HG02852 (cell line): ENCODE results near the gene LCP1.
"Not testable (repeated sequence)": the region's sequence is repeated elsewhere in the genome, so short reads cannot be mapped to it uniquely, and the experiment has no call there.

Source experiments
- ATAC-seq: cut with Tn5 transposase; IDR thresholded peaks from one replicate; pipeline ENCODE4 v1.9.1; 2021; ENCODE audit warnings: mild to moderate bottlenecking, moderate library complexity; ENCODE audit not compliant: unreplicated experiment

Gene LCP1

DNA sequence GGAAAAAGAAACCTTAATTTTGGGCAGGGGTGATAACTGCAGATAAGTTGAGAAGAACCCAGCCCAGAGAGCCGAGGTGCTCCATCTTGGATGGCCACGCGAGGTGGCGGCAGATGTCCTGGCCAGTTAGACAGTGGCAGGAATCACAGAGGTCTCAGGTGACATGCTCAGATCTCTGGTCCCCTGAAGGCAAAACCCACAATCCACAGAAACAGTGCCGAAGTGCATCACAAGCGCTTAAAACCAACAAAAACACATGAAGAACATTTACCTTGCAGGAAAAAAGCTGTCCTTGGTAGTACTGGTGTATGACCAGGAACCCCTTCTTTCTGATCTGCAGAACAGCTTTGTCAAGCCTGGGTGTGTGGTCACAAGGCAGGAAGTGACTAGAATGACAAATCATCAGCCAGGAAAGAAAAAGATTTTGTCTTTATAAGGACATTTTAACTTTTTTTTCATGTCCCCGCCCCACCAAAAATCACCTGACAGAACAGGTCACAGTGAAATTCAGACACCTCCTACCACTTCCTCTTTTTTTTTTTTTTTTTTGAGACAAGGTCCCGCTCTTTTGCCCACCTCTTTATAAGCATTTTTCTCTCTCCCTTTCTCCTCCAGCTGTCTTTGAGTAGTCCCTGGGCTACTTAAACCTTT is at the start of gene LCP1:
Gene LCP1 (minus strand): TSS at position 338 of the 651 bp plus-strand sequence. CDS start 22,515 bp downstream, outside the sequence.
- ATAC-seq: peak; percentile 61

GRCh38 chr13:46229251-46229650 is 47.3 kb upstream of the LCP1 start:
- ATAC-seq: no peak

- ATAC-seq: not testable (repeated sequence)
Measured at GRCh38 chr13:46220234-46220633, 38.3 kb upstream of the LCP1 start.

- ATAC-seq: not testable (repeated sequence)
Measured at GRCh38 chr13:46214741-46215140, 32.8 kb upstream of the LCP1 start.

- no peak for ATAC-seq
Measured at GRCh38 chr13:46213242-46213641, 31.3 kb upstream of the LCP1 start.

- peak; percentile 94 for ATAC-seq
Measured at GRCh38 chr13:46211483-46212351, 29.7 kb upstream of the LCP1 start, which contains the start of gene LRRC63. LRRC63 (plus strand) TSS chr13:46211928; CDS start chr13:46213035, 1,107 bp downstream.

DNA sequence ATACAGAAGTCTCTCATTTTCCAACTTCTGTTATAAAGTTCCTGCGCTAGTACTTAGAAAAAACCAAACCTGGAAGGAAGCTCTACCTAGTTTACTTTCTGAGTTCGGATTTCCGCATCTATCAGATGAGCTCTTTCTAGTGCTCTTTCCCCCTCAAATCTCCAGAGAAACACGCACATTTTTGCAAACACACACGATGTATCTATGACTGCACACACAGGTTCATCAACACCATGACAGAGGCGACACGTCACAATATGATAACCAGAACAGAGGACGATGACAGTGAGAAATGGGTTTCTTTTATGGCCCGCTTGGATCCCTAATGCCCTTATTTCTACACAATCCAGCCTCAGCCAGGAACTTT is 29.1 kb upstream of the LCP1 start:
- ATAC-seq: peak; percentile 31

GRCh38 chr13:46210362-46211083 is 28.5 kb upstream of the LCP1 start:
- ATAC-seq: no peak

- ATAC-seq: no peak
Measured at GRCh38 chr13:46207828-46208227, 25.9 kb upstream of the LCP1 start.

DNA sequence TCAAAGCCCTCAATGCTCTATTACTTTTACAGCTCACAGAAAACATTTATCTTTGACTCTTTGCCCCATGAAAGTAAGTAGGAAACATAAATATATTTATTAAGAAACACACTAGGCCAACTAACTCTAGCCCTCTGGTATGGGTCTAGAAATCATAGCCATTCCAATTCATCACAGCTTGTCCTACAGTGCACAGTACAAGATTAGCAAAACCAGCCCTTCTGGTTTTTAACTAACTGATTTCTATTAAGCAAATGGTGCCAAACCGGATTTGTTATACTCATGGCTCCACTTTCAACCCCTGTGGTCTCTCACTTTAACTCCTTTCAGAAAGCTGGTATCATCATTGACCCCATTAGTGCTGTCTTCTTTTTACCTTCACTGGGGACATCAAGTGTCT is 24.2 kb upstream of the LCP1 start:
- ATAC-seq: no peak

DNA sequence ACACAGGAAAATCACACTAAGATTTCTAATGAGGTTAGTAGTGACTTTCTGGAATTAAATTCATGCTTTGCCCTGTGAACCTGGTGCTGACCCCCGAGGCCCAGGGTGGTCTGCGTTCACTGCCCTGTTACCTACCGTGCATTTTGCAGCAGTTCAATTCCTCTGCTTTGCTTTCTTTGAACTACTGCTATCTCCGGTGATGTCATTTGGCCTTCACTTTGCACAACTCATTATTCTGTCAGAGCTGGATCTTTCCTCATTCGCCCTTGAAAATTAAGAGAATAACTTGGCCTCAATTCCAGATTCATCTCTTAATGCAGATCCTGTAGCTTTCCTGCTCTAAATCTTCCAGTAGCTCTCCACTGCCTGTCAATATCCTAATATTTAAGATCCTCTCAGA is 21.0 kb upstream of the LCP1 start:
- no peak for ATAC-seq

- ATAC-seq: peak; percentile 46
Measured at GRCh38 chr13:46202188-46202795, 20.3 kb upstream of the LCP1 start.

GRCh38 chr13:46198696-46199193 is 16.8 kb upstream of the LCP1 start:
- ATAC-seq: no peak

DNA sequence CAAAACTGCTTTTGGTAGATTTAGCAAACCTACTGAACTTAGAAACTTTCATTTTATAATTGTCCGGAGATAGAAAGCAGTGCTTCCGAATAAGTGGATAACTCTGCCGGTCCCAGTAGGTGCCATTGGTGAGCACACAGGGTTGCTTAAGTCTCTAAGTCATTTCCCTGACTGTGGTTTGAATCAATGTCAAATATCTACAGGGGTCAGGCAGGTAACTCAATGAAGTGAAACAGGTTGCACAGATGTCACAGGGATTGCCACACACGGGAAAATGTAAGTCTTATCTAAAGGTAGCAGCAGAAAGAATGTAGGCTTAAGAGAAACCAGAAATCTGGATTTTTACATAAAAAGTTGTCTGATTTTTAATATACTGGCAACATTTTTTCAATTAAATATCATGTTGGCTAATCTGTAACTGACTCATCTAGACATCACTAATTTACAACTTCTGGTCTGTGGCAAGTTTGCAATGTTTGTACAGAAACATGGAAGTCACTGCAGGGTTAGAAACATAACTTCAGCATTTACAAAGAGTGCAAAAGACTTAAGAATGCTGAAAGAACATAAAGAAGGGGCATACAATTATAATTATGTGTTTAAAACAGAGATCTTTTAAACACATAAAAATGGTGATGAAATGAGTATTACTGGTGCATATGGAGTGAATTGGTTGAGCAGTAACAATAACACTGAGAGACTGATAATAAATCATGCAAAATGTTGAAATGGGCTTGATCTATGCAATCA is 15.5 kb upstream of the LCP1 start:
- ATAC-seq: no peak

- ATAC-seq: no peak
Measured at GRCh38 chr13:46195016-46195415, 13.0 kb upstream of the LCP1 start.

- ATAC-seq: no peak
Measured at GRCh38 chr13:46192412-46192811, 10.4 kb upstream of the LCP1 start.

DNA sequence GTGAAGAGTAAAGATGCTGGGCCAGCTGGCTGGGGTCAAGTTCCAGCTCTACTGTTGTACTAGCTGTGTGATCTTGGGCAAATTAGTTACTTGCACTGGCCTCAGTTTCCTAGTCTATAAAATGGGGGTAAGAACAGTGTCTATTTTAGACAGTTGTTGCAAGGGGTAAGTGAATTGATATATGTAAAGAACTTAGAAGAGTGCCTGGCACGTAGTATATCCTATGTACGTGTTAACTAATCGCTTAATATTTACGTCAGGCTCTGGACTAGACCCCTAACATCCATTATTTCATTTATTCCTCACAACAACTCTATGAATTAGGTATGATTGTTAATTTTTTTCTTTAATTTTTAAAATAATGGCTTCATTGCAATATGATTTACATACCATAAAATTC is 3.7 kb upstream of the LCP1 start:
- no peak for ATAC-seq

DNA sequence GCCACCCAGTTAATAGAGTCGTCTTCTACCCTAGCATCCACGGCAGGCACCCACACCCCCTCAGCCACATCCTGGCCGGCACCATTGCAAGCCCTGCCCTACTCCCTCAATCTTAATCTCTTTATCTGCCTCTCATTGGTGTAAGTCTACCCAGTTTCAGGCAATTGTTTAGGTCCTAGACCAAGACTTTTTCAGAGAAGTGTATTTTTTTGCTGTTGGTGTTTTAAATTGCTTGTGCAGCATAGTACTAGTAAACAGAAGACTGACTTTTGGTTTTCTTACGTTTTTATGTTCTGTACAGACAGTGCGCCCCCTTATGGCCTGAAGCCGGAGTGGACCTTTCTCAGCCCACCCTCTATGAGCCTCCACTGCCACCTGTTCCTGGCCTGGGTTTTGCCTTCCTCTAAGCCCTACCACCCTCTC is 2.3 kb upstream of the LCP1 start:
- peak; percentile 38 for ATAC-seq

GRCh38 chr13:46183018-46183946 is 1.3 kb upstream of the LCP1 start:
- no peak for ATAC-seq
